Kidney (tissue), 14 donors: ENCODE results near the gene NEGR1. TPM values are rescaled to one million over a fixed set of nuclear protein-coding genes. Genes with fewer than 3 reads are reported as not detected.

Experiments used
- DNase-seq, 5 donors: peaks; one replicate each; pipeline ENCODE4 v3.0.0-alpha.2; 2013 to 2020
- FAIRE-seq: peaks from 2 replicates; lab custom pipeline; 2012; peaks lifted over from hg19 to GRCh38; lab: Jason Lieb, UNC
- H3K27ac ChIP-seq, 2 donors: one replicate each; pipeline ENCODE4 v1.7.0; 2013; ENCODE audit warnings: low read depth in 2 of 2, low read length in 2 of 2, inconsistent platforms in 1 of 2
- H3K27me3 ChIP-seq: one replicate; pipeline ENCODE4 v1.7.1; 2013; ENCODE audit warnings: low read length, inconsistent platforms; ENCODE audit not compliant: control insufficient read depth, insufficient read depth
- H3K36me3 ChIP-seq, 3 donors: one replicate each; pipeline versions ENCODE4 v1.7.0 to v1.7.1; 2013; ENCODE audit warnings: low read length in 3 of 3, control low read depth in 1 of 3, inconsistent platforms in 1 of 3; ENCODE audit not compliant: insufficient read depth in 3 of 3, control insufficient read depth in 2 of 3
- H3K4me1 ChIP-seq, 3 donors: one replicate each; pipeline versions ENCODE4 v1.7.0 to v1.7.1; 2013; ENCODE audit warnings: low read length in 3 of 3, inconsistent platforms in 1 of 3, low read depth in 1 of 3; ENCODE audit not compliant: control insufficient read depth in 2 of 3, insufficient read depth in 2 of 3
- H3K4me3 ChIP-seq, 3 donors: one replicate each; pipeline versions ENCODE4 v1.7.0 to v1.8.1; 2013; ENCODE audit warnings: low read length in 3 of 3, control low read depth in 1 of 3, inconsistent platforms in 1 of 3
- H3K9ac ChIP-seq, 3 donors: one replicate each; pipeline versions ENCODE4 v1.7.0 to v1.7.1; 2013; ENCODE audit warnings: low read length in 3 of 3, control low read depth in 1 of 3, inconsistent platforms in 1 of 3
- H3K9me3 ChIP-seq, 3 donors: one replicate each; pipeline versions ENCODE4 v1.7.0 to v1.7.1; 2013; ENCODE audit warnings: low read length in 3 of 3, control low read depth in 1 of 3, inconsistent platforms in 1 of 3; ENCODE audit not compliant: control insufficient read depth in 2 of 3, insufficient read depth in 1 of 3
- CTCF ChIP-seq: IDR thresholded peaks from 3 replicates; pipeline ENCODE4 v1.5.1; 2012; ENCODE audit warnings: mild to moderate bottlenecking, moderate library complexity, borderline replicate concordance; ENCODE audit not compliant: insufficient read depth; ENCODE audit errors: extremely low read depth
- intact Hi-C: fragments of 100-400 bp; cut with DNase I; formaldehyde crosslinking; loops from one replicate; pipeline ENCODE4 v1.11.1; 2022
- polyA plus RNA-seq: library from polyadenylated mRNA; stranded (reverse); fragments of 350-450 nt; fragmentation: Illumina TruSeq; extraction: RNeasy Lipid Tissue Mini Kit (QIAGEN cat#74804); gene quantifications from one replicate; pipeline ENCODE4 v1.2.3, GENCODE V29; 2014; ENCODE audit warnings: low read depth, low replicate concordance; ENCODE audit not compliant: insufficient read depth
- total RNA-seq: library from RNA; stranded (reverse); fragmentation: NEBNext Ultra II Directional; extraction: Animal tissue kit (Norgen Biotek cat#: 25700); gene quantifications from one replicate; pipeline ENCODE4 v1.2.1, GENCODE V29; 2021
- donor health status: control.
- donor health status: control.
- donor health status: control.
- donor health status: control.
- donor health status: control.
- donor health status: DM: yes; HTN: yes; CAD: no.
- donor health status: Normal renal cell carcinoma (clear cell type).

Gene NEGR1
- total and polyA plus RNA-seq, 2 donors from 2014 or later = 3.0 to 10.2 TPM

GRCh38 chr1:72075425-72075824 lies 206.9 kb downstream of the NEGR1 start:
- H3K4me1 ChIP-seq = no peaks in the 10 kb centered on the region
- no peak for FAIRE-seq
- no peaks in the 10 kb centered on the region for H3K27me3 ChIP-seq
- TF ChIP-seq CTCF = no peak
- no peaks in the 10 kb centered on the region for H3K9me3 ChIP-seq
- H3K27ac ChIP-seq = no peak overlapping the region
- no peak for DNase-seq
- intact Hi-C loops = no loop called here
- H3K4me3 ChIP-seq = no peak overlapping the region
- H3K36me3 ChIP-seq = no peaks in the 10 kb centered on the region
- H3K9ac ChIP-seq = no peak overlapping the region

GRCh38 chr1:72066431-72066830 lies 215.9 kb downstream of the NEGR1 start:
- FAIRE-seq (no peak), DNase-seq (peak in 1 of 5 donors; percentile 28)
- Histone ChIP-seq H3K9me3 (no peaks in the 10 kb centered on the region), H3K36me3 (no peaks in the 10 kb centered on the region), H3K27me3 (no peaks in the 10 kb centered on the region), H3K27ac (no peak overlapping the region), H3K9ac (no peak overlapping the region), H3K4me1 (no peaks in the 10 kb centered on the region), H3K4me3 (no peak overlapping the region)
- TF ChIP-seq CTCF = no peak
- intact Hi-C loops = no loop called here

- Histone ChIP-seq H3K27ac (no peak overlapping the region), H3K9me3 (no peaks in the 10 kb centered on the region), H3K9ac (no peak overlapping the region), H3K4me3 (no peak overlapping the region), H3K36me3 (no peaks in the 10 kb centered on the region), H3K27me3 (no peaks in the 10 kb centered on the region), H3K4me1 (no peaks in the 10 kb centered on the region)
- no peak for TF ChIP-seq CTCF
- intact Hi-C loops = no loop called here
- FAIRE-seq (no peak), DNase-seq (no peak)
These were observed 217.9 kb downstream of the NEGR1 start for GRCh38 chr1:72064196-72065075.
